GM12878 (cell line): Measurements from ENCODE around the gene PTGR3. TPM values are rescaled to one million over a fixed set of nuclear protein-coding genes. Genes with fewer than 3 reads are reported as not detected.

Experiments used
- ATAC-seq: fragments of 200-7000 bp; cut with Tn5 transposase; 3 replicates; pipeline ENCODE4 v1.9.1; 2020; ENCODE audit warnings: mild to moderate bottlenecking, moderate library complexity
- BruUV-seq: library from RNA; stranded (reverse); fragments of 400-500 nt; replicated peaks from 2 replicates; lab custom pipeline; 2021; lab: Mats Ljungman, UMichigan
- CTCF ChIA-PET: fragments of 300-600 bp; sonication (Branson Sonifier 250); formaldehyde crosslinking; extraction: SDS; loops from one replicate; lab custom pipeline; 2021; ENCODE audit warnings: inconsistent platforms; lab: Yijun Ruan, JAX
- POLR2A ChIA-PET: fragments of 350-600 bp; formaldehyde crosslinking; extraction: SDS; loops from one replicate; lab custom pipeline; 2021; ENCODE audit warnings: inconsistent platforms; lab: Charles Lee
- RAD21 ChIA-PET: fragments of 300-600 bp; sonication (Branson Sonifier 250); formaldehyde crosslinking; loops from one replicate; lab custom pipeline; 2023; ENCODE audit warnings: antibody characterized with exemption; ENCODE audit not compliant: unreplicated experiment; lab: Charles Lee
- SMC1A ChIA-PET: fragments of 300-600 bp; sonication (Branson Sonifier 250); formaldehyde crosslinking; loops from one replicate; lab custom pipeline; 2023; ENCODE audit not compliant: unreplicated experiment, uncharacterized antibody; lab: Charles Lee
- DNase-seq: peaks from one replicate; pipeline ENCODE4 v3.0.0-alpha.2; 2011; ENCODE audit warnings: low read depth, low spot score
- FAIRE-seq: peaks from 3 replicates; lab custom pipeline; 2011; peaks lifted over from hg19 to GRCh38; lab: Jason Lieb, UNC
- H2AFZ ChIP-seq: 2 replicates; pipeline ENCODE4 v1.6.0; 2011; ENCODE audit warnings: low read depth, low read length, control low read depth; ENCODE audit not compliant: control insufficient read depth
- H3K27ac ChIP-seq: 2 replicates; pipeline ENCODE4 v1.5.1; 2011; ENCODE audit warnings: control low read depth; ENCODE audit not compliant: control insufficient read depth, insufficient read depth
- H3K27me3 ChIP-seq, 2 experiments: replicated peaks in 1 of 2; 2 replicates each; pipeline versions ENCODE4 v1.6.0 to v1.6.1; 2011; ENCODE audit warnings: low read length in 1 of 2; ENCODE audit not compliant: control insufficient read depth in 2 of 2, insufficient read depth in 2 of 2
- H3K36me3 ChIP-seq, 2 experiments: 2 replicates each; pipeline ENCODE4 v1.5.1; 2011; ENCODE audit warnings: low read length in 1 of 2; ENCODE audit not compliant: control insufficient read depth in 2 of 2, insufficient read depth in 2 of 2
- H3K4me1 ChIP-seq: 2 replicates; pipeline ENCODE4 v1.6.1; 2011; ENCODE audit warnings: mild to moderate bottlenecking, low read length, moderate library complexity, mixed read lengths; ENCODE audit not compliant: control insufficient read depth, insufficient read depth
- H3K4me2 ChIP-seq: 2 replicates; pipeline ENCODE4 v1.6.0; 2011; ENCODE audit warnings: control low read depth; ENCODE audit not compliant: control insufficient read depth, insufficient read depth
- H3K4me3 ChIP-seq: fragments of 200-600 bp; sonication (generic); 2 replicates; pipeline ENCODE4 v1.5.1; 2016
- H3K79me2 ChIP-seq: 2 replicates; pipeline ENCODE4 v1.6.0; 2011; ENCODE audit warnings: low read length; ENCODE audit not compliant: control insufficient read depth, insufficient read depth
- H3K9ac ChIP-seq: 2 replicates; pipeline ENCODE4 v1.8.0; 2011; ENCODE audit warnings: low read length, control low read depth, mixed read lengths; ENCODE audit not compliant: control insufficient read depth, insufficient read depth
- H3K9me3 ChIP-seq: replicated peaks from 3 replicates; pipeline ENCODE4 v1.5.1; 2011; ENCODE audit warnings: mild to moderate bottlenecking, low read length; ENCODE audit not compliant: control insufficient read depth, insufficient read depth
- H4K20me1 ChIP-seq: 2 replicates; pipeline ENCODE4 v1.6.0; 2011; ENCODE audit not compliant: control insufficient read depth, insufficient read depth
- CREM ChIP-seq: IDR thresholded peaks from 2 replicates; pipeline ENCODE4 v1.6.1; 2014; ENCODE audit warnings: antibody characterized with exemption, low read depth
- E4F1 ChIP-seq: fragments of 450-650 bp; IDR thresholded peaks from 2 replicates; pipeline ENCODE4 v1.6.1; 2018; ENCODE audit warnings: borderline replicate concordance, mild to moderate bottlenecking; ENCODE audit not compliant: partially characterized antibody
- HDAC2 ChIP-seq: fragments of 200-600 bp; sonication (generic); IDR thresholded peaks from 2 replicates; pipeline ENCODE4 v1.6.1; 2017
- PAX5 ChIP-seq: IDR thresholded peaks from 2 replicates; pipeline ENCODE4 v1.6.1; 2011; ENCODE audit warnings: low read depth, low read length, borderline replicate concordance
- ZNF687 ChIP-seq: fragments of 450-650 bp; IDR thresholded peaks from 2 replicates; pipeline ENCODE4 v1.6.1; 2017; ENCODE audit warnings: mild to moderate bottlenecking, moderate library complexity
- WGBS: methylation state at CpG from one replicate; pipeline ENCODE4 v1.1.6; 2016; ENCODE audit warnings: low lambda C conversion rate; ENCODE audit not compliant: insufficient replicate concordance, insufficient coverage; ENCODE audit errors: missing lambda C conversion rate; 5-methylcytosine and 5-hydroxymethylcytosine counted together
- in situ Hi-C: fragments of 300-500 bp; cut with MboI; formaldehyde crosslinking; loops from 9 replicates; pipeline ENCODE4 v1.14.3; 2018; ENCODE audit warnings: mixed read lengths
- intact Hi-C: fragments of 100-400 bp; cut with micrococcal nuclease; formaldehyde crosslinking; loops from one replicate; pipeline ENCODE4 v1.14.2; 2022; ENCODE audit not compliant: unreplicated experiment
- polyA plus RNA-seq, 11 experiments: library from polyadenylated mRNA; depleted of rRNA in 4 of 11; unstranded in 6 of 11; stranded (reverse) in 5 of 11; fragments of >200 nt; fragmentation: Nextera tagmentation in 4 of 11; fragmentation: Illumina TruSeq in 1 of 11; extraction: Ambion mirVana in 4 of 11; extraction: Trizol in 1 of 11; gene quantifications; 1 replicate in 1 of 11; 2 replicates in 10 of 11; pipeline versions ENCODE4 v1.2.1 to v1.2.3, GENCODE V29; 2011 to 2016; ENCODE audit warnings: inconsistent platforms in 2 of 11, missing spikeins in 2 of 11, low read depth in 1 of 11
- total RNA-seq, 4 experiments: library from RNA; depleted of rRNA in 3 of 4; stranded (reverse); fragments of >200 nt in 3 of 4; fragmentation: Illumina TruSeq in 1 of 4; extraction: Trizol in 1 of 4; gene quantifications; 2 replicates each; pipeline versions ENCODE4 v1.2.1 to v1.2.3, GENCODE V29; 2013 to 2021

PTGR3 gene
- total and polyA plus RNA-seq, 10 of the 15 experiments (the other 5 are each of a cell fraction or from before 2014, with no cell fraction given), result 6.2 to 69.8 (median 21.9) TPM

GRCh38 chr18:75228967-75229366, 20.0 kb upstream of the PTGR3 start:
- intact Hi-C loops (no loop called here), in situ Hi-C loops (no loop called here)
- H3K4me2 ChIP-seq, result no peak overlapping the region
- no peaks in the 10 kb centered on the region for H4K20me1 ChIP-seq
- ChIA-PET CTCF (interaction anchor here (1.3 to 1.4 kb wide), 2 partner anchors 8 to 56 kb away, joined by 3 to 4 read pairs; no protein-coding TSS in a partner anchor), SMC1A (interaction anchor here (0.7 kb wide), 1 partner anchor 27 kb away, joined by 3 read pairs; no protein-coding TSS in a partner anchor), RAD21 (no interaction called here), POLR2A (interaction anchor here (1.2 kb wide), 1 partner anchor 19 kb away, joined by 4 read pairs; no protein-coding TSS in a partner anchor)
- H3K4me3 ChIP-seq, result no peak overlapping the region
- H3K9me3 ChIP-seq, result no peaks in the 10 kb centered on the region
- TF ChIP-seq E4F1, result no peak
- no peak for TF ChIP-seq CREM
- no peak for TF ChIP-seq PAX5
- no peak for TF ChIP-seq ZNF687
- TF ChIP-seq HDAC2, result no peak
- BruUV-seq, result no TSS peak
- 91% methylated on average over 9 of the region's 9 CpGs for WGBS
- H3K4me1 ChIP-seq, result peaks cover 5% of the 10 kb centered on the region
- ATAC-seq (no peak), DNase-seq (no peak), FAIRE-seq (no peak)
- H3K79me2 ChIP-seq, result no peaks in the 10 kb centered on the region; the same call in none of the 2 replicates
- no peak overlapping the region for H3K9ac ChIP-seq
- no peak overlapping the region for H2AFZ ChIP-seq
- H3K36me3 ChIP-seq, result no peaks in the 10 kb centered on the region; a peak in 1 of 4 replicates
- H3K27ac ChIP-seq, result no peak overlapping the region
- no peaks in the 10 kb centered on the region for H3K27me3 ChIP-seq
